GM18519 (cell line): ENCODE results near the gene CNP.
"Not testable (repeated sequence)": the region's sequence is repeated elsewhere in the genome, so short reads cannot be mapped to it uniquely, and the experiment has no call there.

ENCODE experiments used
- ATAC-seq: cut with Tn5 transposase; IDR thresholded peaks from one replicate; pipeline ENCODE4 v1.9.1; 2021; ENCODE audit warnings: mild to moderate bottlenecking, moderate library complexity; ENCODE audit not compliant: unreplicated experiment, low FRiP score

CNP gene

DNA sequence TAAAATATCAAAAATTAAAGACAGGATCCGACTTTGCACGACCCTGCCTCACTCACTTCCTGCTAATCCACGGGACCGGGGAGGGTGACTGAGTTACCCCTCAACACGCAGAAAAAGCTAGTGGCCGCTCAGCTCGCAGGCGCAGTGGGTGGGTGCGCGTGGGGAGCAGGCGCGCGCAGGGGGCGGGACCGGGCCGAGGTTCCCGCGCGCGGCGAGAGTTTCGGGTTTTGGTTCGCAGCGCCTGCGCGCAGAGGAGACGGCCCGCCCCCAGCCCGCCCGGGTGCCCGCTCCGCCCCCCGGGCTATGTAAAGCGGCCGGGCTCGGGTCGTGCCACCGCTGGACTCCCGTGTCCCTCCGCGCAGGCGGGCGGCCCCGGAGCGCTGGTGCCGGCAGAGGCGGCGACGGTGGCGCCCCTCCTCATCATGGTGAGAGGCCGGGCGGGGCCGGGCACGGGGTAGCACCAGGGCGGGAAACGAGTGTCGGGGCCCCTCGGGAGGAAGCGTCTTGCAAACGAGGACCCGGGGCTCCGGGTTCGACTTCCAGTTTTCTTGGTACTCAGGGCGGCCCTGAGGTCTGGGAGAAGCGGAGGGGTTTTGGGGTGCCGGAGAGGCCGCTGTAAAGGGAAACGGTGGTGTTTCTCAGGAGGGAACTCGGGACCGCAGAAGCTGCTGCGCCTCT, at the start of gene CNP:
CNP (plus strand) TSS at position 333 of the 678 bp plus-strand sequence; CDS start at position 423, 90 bp downstream.
- ATAC-seq, result no peak

DNA sequence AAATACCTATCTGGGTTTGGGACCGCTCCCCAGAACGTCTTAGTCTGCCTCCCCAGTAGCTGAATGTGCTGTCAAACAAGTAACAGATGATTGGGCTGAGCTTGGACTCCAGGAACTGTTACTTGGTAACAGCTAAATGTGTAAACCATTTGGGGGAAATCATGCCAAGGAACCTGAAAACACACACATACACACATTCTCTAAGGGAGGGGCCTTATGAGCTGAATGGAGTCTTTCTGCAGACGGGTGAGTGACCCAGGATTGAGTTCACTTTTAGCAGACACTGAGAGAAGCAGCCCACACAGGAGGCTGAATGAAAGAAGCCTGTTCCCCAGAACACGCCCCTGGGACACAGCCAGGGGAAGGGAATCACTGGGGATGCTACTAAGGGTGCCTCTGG, 49.4 kb upstream of the CNP start:
- no peak for ATAC-seq

GRCh38 chr17:41917679-41918313, 48.8 kb upstream of the CNP start:
- ATAC-seq, result no peak

DNA sequence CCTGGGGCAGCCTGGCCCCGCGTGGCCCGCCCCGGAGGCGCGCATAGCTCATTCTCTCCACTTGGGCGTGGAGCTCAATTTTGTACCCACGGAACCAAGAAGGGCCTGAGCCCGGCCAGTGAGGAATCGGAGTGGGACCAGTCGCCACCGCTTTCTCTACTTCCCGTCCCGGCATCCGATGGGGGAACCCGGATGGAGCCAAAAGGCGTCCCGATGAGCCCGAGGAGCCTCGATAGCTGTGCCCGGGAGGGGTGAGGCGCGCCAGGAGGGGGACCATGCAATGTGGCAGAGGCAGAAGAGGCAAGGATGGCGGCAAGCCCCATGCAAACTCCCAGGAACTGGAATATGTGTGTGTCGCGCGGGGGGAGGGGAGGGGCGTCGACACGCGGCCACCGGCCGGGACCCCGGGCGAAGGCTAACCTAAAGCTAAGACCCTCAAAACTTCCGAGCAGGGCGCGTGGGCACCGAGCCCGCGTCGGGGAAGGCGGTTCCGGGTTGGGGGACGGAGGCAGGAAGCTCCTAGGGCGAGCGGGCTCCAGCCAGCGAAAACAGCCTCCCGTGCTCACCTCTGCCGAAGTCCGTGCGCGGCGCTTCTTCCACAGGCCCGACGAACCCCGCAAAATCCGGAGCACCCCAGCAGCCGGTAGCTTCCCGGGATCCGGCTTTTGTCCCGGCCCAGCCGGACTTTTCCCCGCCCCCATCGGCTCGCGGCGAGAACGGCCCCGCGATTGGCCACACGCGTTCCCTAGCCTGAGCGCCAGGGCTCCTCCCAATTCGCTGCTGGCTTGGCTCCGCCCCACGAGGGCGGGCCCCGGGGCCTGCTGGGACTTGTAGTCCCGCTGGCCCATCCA, 48.1 kb upstream of the CNP start, which contains the start of gene ACLY:
ACLY (minus strand) TSS at position 638 of the 851 bp plus-strand sequence. CDS start 5,078 bp downstream, outside the sequence.
- ATAC-seq, result peak; percentile 82

GRCh38 chr17:41919165-41919817, 47.3 kb upstream of the CNP start:
- no peak for ATAC-seq

DNA sequence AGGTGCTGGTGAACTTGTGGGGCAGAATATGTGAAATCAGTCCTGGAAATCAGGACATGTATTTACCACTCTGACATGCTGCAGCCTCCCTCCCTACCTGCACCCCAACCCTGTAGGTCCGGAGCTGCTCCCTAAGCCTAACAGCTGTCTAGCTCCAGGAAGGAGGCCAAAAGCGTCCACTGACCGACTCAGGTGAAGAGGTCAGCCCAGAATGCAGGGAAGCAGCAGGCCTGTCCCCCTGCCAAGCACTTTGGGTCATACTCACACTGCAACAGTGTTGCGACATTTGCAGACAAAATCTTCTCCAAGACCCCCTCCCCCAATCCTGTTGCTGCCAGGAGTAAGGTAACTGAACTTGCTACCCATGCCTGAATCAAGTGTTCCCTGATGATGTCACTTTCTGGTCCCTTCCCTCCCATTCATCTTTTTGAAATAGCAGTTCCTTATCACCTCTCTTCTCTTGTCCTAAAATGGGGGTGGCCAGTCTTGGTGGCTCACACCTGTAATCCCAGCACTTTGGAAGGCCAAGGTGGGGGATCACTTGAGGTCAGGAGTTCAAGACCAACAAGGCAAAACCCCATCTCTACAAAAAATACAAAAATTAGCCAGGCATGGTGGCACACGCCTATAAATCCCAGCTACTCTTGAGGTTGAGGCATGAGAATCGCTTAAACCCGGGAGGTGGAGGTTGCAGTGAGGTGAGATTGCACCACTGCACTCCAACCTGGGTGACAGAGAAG, 46.6 kb upstream of the CNP start:
- ATAC-seq, result no peak

DNA sequence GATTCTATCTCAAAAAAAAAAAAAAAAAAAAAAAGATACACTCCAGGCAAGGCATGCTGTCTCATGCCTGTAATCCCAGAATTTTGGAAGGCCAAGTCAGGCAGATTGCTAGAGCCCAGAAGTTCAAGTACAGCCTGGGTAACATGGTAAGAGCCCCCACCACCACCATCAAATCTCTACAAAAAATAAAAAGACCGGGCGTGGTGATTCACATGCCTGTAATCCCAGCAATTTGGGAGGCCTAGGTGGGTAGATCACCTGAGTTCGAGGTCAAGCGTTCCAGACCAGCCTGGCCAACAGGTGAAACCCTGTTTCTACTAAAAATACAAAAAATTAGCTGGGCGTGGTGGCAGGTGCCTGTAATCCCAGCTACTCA, 46.0 kb upstream of the CNP start:
- ATAC-seq, result no peak

DNA sequence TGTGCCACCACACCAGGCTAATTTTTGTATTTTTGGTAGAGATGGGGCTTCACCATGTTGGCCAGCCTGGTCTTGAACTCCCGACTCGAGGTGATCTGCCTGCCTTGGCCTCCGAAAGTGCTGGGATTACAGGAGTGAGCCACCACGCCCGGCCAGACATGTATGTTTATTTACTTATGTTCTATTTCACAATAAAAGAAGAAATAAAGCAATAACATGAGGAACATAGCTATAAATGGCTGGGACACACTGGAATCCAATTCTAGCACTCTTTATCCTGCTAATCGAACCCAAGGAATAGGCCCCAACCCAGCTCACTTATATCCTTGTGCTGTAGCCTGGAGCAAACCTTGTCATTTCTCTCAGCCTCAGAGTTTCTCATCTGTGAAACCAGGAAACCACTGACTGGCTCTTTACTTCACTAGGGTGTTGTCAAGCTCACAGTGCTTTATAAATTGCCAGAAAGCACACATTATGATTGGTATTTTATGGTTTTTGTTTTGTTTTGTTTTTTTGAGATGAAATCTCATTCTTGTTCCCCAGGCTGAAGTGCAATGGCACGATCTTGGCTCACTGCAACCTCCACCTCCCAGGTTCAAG, 40.5 kb upstream of the CNP start:
- ATAC-seq, result no peak

GRCh38 chr17:41928693-41929251, 37.8 kb upstream of the CNP start:
- ATAC-seq, result no peak

GRCh38 chr17:41930009-41930832, 36.4 kb upstream of the CNP start, which contains the start of gene ODAD4:
Gene ODAD4, plus strand, starts transcription at chr17:41930617. Its CDS starts 107 bp downstream, at chr17:41930724.
- ATAC-seq, result peak; percentile 80

DNA sequence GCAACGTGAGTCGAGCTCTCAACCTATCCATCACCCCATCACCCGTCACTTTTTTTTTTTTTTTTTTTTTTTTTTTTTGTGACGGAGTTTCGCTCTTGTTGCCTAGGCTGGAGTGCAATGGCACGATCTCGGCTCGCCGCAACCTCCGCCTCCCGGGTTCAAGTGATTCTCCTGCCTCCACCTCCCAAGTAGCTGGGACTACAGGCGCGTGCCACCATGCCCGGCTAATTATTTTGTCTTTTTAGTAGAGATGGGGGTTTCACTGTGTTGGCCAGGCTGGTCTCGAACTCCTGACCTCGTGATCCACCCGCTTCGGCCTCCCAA, 35.8 kb upstream of the CNP start:
- not testable (repeated sequence) for ATAC-seq

DNA sequence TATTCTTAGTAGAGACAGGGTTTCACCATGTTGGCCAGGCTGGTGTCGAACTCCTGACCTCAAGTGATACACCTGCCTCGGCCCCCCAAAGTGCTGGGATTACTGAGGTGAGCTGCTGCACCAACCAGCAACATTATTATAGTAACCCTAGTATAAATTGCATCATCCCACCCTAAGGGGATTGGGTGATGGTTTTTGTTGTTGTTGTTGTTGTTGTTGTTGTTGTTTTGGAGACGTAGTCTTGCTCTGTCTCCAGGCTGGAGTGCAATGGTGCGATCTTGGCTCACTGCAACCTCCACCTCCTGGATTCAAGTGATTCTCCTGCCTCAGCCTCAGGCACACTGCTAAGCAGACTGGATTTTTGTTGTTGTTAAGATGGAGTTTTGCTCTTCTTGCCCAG, 34.9 kb upstream of the CNP start:
- ATAC-seq, result not testable (repeated sequence)

DNA sequence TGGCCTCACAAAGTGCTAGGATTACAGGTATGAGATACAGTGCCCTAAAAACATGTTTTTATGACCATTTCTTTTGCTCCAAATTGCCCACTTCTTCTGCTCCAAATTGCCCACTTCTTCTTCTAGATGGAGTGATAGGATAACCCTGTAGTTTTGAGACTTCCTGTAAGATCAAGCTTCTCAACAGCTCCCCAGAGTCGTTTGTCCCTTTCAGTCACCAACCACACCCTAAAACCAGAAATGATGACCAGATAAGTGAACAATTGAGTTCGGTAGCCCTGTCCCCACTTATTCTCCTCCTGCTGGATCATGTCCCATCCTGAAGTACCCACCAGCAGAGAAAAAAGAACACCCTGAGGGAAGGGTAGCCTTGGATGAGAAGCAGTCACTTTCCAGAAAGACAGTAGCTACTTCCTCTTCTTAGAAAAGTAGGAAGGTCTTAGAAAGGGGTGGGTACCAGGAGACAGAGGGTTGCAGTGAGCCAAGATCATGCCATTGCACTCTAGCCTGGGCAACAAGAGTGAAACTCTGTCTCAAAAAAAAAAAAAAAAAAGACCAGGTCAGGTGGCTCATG, 33.7 kb upstream of the CNP start:
- no peak for ATAC-seq

- no peak for ATAC-seq
Observed at GRCh38 chr17:41935641-41936040, 31.0 kb upstream of the CNP start.

DNA sequence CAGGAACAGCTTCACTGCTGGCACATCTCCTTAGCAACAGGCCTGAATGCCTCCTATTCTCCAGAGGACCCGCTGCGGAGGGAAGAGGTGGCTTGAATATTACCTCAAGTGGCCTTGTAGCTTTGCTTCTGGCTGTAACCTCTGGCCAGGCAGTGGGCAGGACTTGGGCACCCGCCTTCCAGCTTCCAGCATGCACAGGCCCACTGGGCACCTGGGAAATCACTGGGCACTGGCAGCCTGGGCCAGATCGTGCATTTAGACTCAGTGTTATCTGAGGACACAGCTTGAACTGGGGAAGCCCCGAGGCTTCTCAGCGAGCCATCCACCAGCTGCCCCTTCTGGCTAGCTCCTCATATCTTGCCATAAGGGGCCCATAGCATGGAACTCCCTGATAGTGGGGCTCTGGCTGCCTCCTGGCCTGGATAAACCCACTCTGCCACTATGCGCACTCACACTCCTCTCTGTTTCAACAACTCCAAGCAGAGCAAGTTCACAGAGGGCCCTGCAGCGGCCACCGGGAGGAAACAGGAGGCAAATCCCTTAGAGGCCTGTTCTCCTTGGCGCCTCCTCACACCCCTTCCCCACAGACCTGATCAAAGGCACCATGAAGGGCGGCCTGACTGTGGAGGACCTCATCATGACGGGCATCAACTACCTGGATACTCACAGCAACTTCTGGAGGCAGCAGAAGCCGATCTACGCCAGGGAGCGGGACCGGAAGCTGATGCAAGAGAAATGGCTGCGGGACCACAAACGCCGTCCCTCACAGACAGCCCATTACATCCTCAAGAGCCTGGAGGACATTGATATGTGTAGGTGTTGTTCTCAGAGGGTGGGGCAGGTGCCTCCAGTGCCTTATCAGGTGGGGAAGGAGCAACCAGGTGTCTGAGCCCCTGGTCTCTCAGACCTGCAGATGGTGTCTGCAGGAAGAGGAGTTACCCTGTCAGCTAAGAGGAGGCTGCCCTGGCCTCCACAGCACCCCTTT, 28.3 kb upstream of the CNP start:
- ATAC-seq, result no peak

GRCh38 chr17:41939044-41939692, 27.4 kb upstream of the CNP start:
- no peak for ATAC-seq

GRCh38 chr17:41939693-41940090, 26.9 kb upstream of the CNP start:
- ATAC-seq, result no peak
